GM18861 (cell line): Measurements from ENCODE around the gene CWH43.
"Not testable (repeated sequence)": the region's sequence is repeated elsewhere in the genome, so short reads cannot be mapped to it uniquely, and the experiment has no call there.

Source experiments
- ATAC-seq: cut with Tn5 transposase; IDR thresholded peaks from one replicate; pipeline ENCODE4 v1.9.1; 2021; ENCODE audit not compliant: unreplicated experiment

Gene CWH43

GRCh38 chr4:48985976-48986653 lies at the start of gene CWH43:
CWH43 (plus strand) TSS chr4:48986275; CDS start chr4:48986430, 155 bp downstream.
- no peak for ATAC-seq

DNA sequence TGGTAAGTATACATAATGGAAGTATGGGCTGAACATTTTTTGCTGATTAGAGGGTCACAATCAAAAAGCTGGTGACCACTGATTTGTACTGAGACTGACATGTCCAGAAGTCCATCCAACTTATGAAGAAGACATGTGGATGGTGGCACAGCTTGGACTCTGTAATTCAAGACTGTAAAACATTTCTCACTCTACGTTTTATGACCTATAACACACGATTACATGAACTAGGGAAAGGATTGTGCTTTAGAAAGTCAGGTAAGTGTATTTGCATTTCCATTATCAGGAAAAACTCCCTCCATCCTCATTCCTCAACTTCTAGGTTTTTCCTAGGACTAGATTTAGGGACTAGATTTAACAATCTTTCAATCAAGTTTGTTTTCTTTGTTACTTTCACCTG lies 49.0 kb upstream of the CWH43 start:
- no peak for ATAC-seq

DNA sequence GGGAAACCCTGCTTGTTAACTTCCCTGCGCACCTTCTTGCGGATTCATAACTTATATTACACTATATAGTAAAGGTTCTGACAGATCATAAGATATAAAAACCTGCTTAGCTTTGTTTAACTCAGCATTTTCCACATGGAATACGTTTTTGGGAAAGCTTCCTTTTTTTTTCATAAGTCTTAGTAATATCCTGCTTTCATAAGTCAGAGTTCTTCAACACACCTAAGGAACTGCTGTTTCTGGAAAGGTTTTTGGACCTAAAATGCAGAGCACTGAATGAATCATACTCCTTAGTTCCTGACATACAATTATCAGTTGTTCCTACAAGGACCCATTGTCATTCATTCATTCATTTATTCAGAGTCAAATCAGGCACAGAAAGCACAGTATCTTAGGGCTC lies 47.2 kb upstream of the CWH43 start:
- no peak for ATAC-seq

- ATAC-seq = no peak
Observed at GRCh38 chr4:48939785-48940184, 46.3 kb upstream of the CWH43 start.

DNA sequence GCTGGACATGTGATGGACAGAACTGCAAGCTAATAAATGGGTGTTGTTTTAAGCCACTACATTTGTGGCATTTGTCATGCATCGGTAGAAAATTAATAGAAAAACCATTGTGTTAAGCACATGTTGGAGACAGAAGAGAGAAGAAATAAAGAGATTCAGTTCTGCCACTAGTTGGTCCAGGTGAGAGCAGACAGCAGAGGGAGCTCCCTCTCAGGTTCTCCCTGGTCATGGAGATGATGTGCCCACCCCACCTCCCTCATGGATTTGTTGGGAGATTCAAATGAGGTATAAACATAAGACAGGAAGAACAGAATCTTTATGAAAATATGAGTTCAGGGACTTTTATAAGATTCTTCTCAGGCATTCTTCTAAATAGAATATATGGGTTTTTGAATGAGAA lies 42.7 kb upstream of the CWH43 start:
- ATAC-seq = no peak

GRCh38 chr4:48944252-48944651 lies 41.8 kb upstream of the CWH43 start:
- no peak for ATAC-seq

DNA sequence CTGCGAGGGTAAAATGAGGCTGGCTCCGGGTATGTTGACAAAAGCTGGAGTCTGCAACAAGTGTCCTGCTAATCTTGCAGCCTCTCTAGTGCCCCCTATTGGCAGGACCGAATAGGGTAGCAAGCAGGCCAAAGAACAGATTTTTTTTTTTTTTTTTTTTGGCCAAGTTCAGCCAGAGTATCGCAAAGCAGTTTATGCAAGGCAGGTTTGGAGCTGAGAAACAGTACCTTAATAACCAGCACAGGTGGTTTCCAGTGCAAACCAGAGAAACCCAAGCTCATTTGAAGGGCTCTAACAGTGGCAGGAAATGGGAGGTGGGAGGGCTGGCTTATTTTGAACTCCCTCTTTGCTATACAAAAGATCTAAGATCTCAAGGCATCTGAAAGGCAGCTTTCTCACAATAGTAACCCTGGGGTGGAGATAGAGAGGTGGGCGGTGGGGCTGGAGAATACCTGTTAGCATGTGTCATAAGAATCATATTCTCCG lies 41.3 kb upstream of the CWH43 start:
- no peak for ATAC-seq

- ATAC-seq = no peak
Observed at GRCh38 chr4:48945981-48946380, 40.1 kb upstream of the CWH43 start.

- ATAC-seq = no peak
Observed at GRCh38 chr4:48947731-48948130, 38.3 kb upstream of the CWH43 start.

- ATAC-seq = no peak
Observed at GRCh38 chr4:48949086-48949485, 37.0 kb upstream of the CWH43 start.

- ATAC-seq = no peak
Observed at GRCh38 chr4:48949518-48950219, 36.4 kb upstream of the CWH43 start.

- no peak for ATAC-seq
Observed at GRCh38 chr4:48954314-48954713, 31.8 kb upstream of the CWH43 start.

- not testable (repeated sequence) for ATAC-seq
Observed at GRCh38 chr4:48957366-48957765, 28.7 kb upstream of the CWH43 start.

- no peak for ATAC-seq
Observed at GRCh38 chr4:48958582-48958981, 27.5 kb upstream of the CWH43 start.

DNA sequence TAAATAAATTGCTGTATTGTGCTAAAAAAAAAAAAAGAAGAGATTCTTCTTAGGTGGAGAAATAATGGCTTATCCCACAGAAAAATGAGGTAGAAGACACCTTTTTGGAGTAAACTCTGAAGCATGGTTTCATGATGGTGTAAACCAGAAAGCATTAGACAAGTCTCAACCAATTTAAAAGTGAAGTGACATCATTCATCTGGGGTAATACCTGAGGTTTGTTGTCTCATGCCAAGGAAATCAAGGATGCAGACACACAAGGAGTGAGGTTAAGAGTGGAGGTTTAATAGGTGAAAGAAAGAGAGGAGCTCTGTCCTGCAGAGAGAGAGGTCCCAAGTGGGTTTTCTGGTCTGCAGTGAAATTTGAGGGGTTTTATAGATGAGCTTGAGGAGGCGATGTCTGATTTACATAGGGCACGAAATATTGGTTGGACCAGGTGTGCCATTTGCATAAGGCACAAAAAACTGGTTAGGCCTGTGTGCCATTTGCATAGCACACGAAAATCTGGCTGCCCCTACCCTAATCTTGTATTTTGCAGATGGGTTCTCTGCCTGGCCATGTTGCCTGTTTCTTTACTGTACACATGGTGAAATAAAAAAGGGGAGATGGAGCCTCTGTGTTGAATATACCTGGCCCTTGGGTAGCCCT lies 25.0 kb upstream of the CWH43 start:
- ATAC-seq = no peak

GRCh38 chr4:48962636-48963035 lies 23.4 kb upstream of the CWH43 start:
- ATAC-seq = no peak

GRCh38 chr4:48963042-48963679 lies 22.9 kb upstream of the CWH43 start:
- ATAC-seq = peak; percentile 92

DNA sequence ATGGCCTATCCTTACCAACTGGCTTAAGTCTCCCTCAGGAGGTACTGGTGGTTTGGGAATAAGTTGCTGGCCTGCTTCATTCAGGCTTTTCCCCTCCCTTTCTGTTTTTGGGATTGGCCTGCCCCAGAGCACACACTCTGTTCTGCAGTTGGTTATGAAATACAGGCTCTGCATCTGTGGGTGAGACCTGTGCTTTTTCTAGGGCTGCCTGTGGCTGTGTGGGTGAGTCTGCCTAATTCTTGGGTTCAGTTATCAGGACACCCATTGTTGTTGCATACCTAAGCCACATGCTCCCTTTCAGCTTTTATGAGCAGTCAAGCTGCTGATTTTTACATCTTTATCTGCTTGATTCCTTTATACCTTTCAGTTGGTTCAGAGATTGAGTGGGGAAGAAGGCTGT lies 19.0 kb upstream of the CWH43 start:
- no peak for ATAC-seq

DNA sequence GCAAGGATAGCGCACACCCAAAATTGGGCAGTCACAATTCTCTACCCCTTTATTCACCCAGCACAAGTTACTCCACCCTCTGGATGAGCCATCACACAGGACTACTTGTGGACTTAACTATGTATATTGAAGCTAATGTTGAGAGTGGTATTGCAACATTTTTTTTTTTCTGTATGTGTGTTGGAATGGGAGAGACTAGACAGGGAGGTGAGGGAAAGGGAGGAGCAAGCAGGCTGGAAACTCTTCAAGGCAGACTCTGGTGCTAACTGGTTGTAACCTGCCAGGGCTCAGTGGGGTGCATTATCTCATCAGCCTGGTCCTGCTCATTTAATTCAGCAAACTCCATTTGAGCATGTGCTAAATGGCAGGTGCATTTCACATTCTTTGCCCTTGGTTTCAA lies 18.4 kb upstream of the CWH43 start:
- ATAC-seq = no peak

- no peak for ATAC-seq
Observed at GRCh38 chr4:48968814-48969213, 17.3 kb upstream of the CWH43 start.

DNA sequence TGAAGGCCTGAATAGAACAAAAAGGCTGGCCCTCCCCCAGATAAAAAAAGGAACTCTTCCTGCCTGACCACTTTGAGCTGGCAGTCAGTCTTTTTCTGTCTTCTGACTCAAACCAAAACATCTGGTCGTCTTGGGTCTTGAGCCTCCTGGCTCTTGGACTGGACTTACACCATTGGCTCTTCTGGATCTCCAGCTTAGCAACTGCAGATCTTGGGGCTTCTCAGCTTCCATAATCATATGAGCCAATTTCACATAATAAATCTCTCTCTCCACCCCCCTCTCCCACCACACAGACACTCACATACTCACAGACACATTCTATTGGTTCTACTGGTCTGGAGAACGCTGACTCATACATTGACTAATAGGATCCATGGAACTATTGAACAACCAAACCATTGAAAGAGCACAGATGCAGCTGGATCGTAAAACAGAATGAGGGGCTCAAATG lies 15.6 kb upstream of the CWH43 start:
- no peak for ATAC-seq
